Endothelial cell of umbilical vein (primary cell): ENCODE data around the gene GRIA1. TPM values are rescaled to one million over a fixed set of nuclear protein-coding genes. Genes with fewer than 3 reads are reported as not detected.

ENCODE experiments used
- BruUV-seq: library from RNA; stranded (reverse); fragments of 400-500 nt; replicated peaks from 2 replicates; lab custom pipeline; 2021; lab: Mats Ljungman, UMichigan
- CTCF ChIA-PET: fragments of 300-600, 350-600 bp; sonication (Branson Sonifier 250); formaldehyde crosslinking; loops from one replicate; lab custom pipeline; 2021; ENCODE audit warnings: antibody characterized with exemption, inconsistent platforms; lab: Charles Lee
- POLR2A ChIA-PET: fragments of 300-600, 350-600 bp; sonication (Branson Sonifier 250); formaldehyde crosslinking; loops from one replicate; lab custom pipeline; 2021; ENCODE audit warnings: antibody characterized with exemption, inconsistent platforms; lab: Charles Lee
- DNase-seq: peaks from one replicate; pipeline ENCODE4 v3.0.0-alpha.2; 2011; ENCODE audit warnings: low read depth, low spot score
- FAIRE-seq: peaks from 2 replicates; lab custom pipeline; 2011; peaks lifted over from hg19 to GRCh38; lab: Jason Lieb, UNC
- H2AFZ ChIP-seq: 2 replicates; pipeline ENCODE4 v1.6.0; 2012; ENCODE audit warnings: low read depth, low read length, control low read depth, inconsistent platforms
- H3K27ac ChIP-seq: 2 replicates; pipeline ENCODE4 v1.5.1; 2011; ENCODE audit warnings: low read depth, mild to moderate bottlenecking, control low read depth, low read length, moderate library complexity; ENCODE audit not compliant: insufficient read depth
- H3K27me3 ChIP-seq, 2 experiments: 2 replicates each; pipeline versions ENCODE4 v1.6.0 to v1.6.1; 2011; ENCODE audit warnings: low read length in 2 of 2, mixed read lengths in 1 of 2; ENCODE audit not compliant: control insufficient read depth in 2 of 2, insufficient read depth in 2 of 2
- H3K36me3 ChIP-seq, 2 experiments: 2 replicates in 1 of 2; 3 replicates in 1 of 2; pipeline ENCODE4 v1.5.1; 2011; ENCODE audit warnings: low read length in 2 of 2, mild to moderate bottlenecking in 1 of 2, moderate library complexity in 1 of 2; ENCODE audit not compliant: control insufficient read depth in 2 of 2, insufficient read depth in 2 of 2; ENCODE audit errors: extremely low read depth in 1 of 2
- H3K4me1 ChIP-seq: 3 replicates; pipeline ENCODE4 v1.5.1; 2011; ENCODE audit warnings: mild to moderate bottlenecking, low read length; ENCODE audit not compliant: control insufficient read depth, insufficient read depth; ENCODE audit errors: extremely low read depth
- H3K4me2 ChIP-seq: 2 replicates; pipeline ENCODE4 v1.6.1; 2011; ENCODE audit warnings: low read length, control low read depth, mixed read lengths; ENCODE audit not compliant: insufficient read depth
- H3K4me3 ChIP-seq, 3 experiments: fragments of 200-600 bp in 1 of 3; sonication (generic), shearing (Covaris generic) in 1 of 3; replicated peaks in 1 of 3; 2 replicates each; pipeline ENCODE4 v1.5.1; 2011 to 2016; ENCODE audit warnings: control low read depth in 3 of 3, low read length in 3 of 3, mild to moderate bottlenecking in 2 of 3, inconsistent platforms in 1 of 3, low read depth in 1 of 3, moderate library complexity in 1 of 3; ENCODE audit not compliant: insufficient read depth in 1 of 3
- H3K79me2 ChIP-seq: 2 replicates; pipeline ENCODE4 v1.6.0; 2012; ENCODE audit warnings: low read length, inconsistent platforms; ENCODE audit not compliant: control insufficient read depth, insufficient read depth
- H3K9ac ChIP-seq: replicated peaks from 2 replicates; pipeline ENCODE3; 2011; ENCODE audit warnings: low read length, control low read depth; ENCODE audit not compliant: insufficient read depth; ENCODE audit errors: extremely low read depth
- H3K9me1 ChIP-seq: replicated peaks from 3 replicates; pipeline ENCODE4 v1.6.0; 2011; ENCODE audit warnings: mild to moderate bottlenecking, low read length; ENCODE audit not compliant: control insufficient read depth, insufficient read depth; ENCODE audit errors: extremely low read depth
- H3K9me3 ChIP-seq: replicated peaks from 2 replicates; pipeline ENCODE4 v1.5.1; 2012; ENCODE audit warnings: low read length, inconsistent platforms; ENCODE audit not compliant: control insufficient read depth, insufficient read depth
- H4K20me1 ChIP-seq: replicated peaks from 2 replicates; pipeline ENCODE3; 2011; ENCODE audit warnings: mild to moderate bottlenecking, low read length; ENCODE audit not compliant: control insufficient read depth, insufficient read depth; ENCODE audit errors: extremely low read depth
- CTCF ChIP-seq, 2 donors: IDR thresholded peaks; 1 replicate in 1 of 2; 2 replicates in 1 of 2; pipeline ENCODE4 v1.5.1; 2011; ENCODE audit warnings: low read length in 2 of 2, mild to moderate bottlenecking in 2 of 2, moderate library complexity in 2 of 2, control low read depth in 1 of 2, inconsistent platforms in 1 of 2, low read depth in 1 of 2; ENCODE audit not compliant: insufficient read depth in 1 of 2; ENCODE audit errors: extremely low read depth in 1 of 2
- EZH2 ChIP-seq: IDR thresholded peaks from 2 replicates; pipeline ENCODE4 v1.6.1; 2012; ENCODE audit warnings: borderline replicate concordance, low read depth, mild to moderate bottlenecking, moderate library complexity, low read length, inconsistent platforms; ENCODE audit not compliant: severe bottlenecking
- FOS ChIP-seq: IDR thresholded peaks from 2 replicates; pipeline ENCODE4 v1.6.1; 2011; ENCODE audit warnings: mild to moderate bottlenecking, low read length, moderate library complexity, borderline replicate concordance; ENCODE audit not compliant: insufficient read depth
- GATA2 ChIP-seq: IDR thresholded peaks from 2 replicates; pipeline ENCODE4 v1.7.0; 2011; ENCODE audit warnings: low read depth, mild to moderate bottlenecking, moderate library complexity, mixed read lengths, low read length; ENCODE audit not compliant: insufficient read length, insufficient read depth
- JUN ChIP-seq: IDR thresholded peaks from 2 replicates; pipeline ENCODE4 v1.6.1; 2011; ENCODE audit warnings: borderline replicate concordance, low read depth; ENCODE audit not compliant: insufficient read length, insufficient read depth
- MAX ChIP-seq: IDR thresholded peaks from 2 replicates; pipeline ENCODE4 v1.6.1; 2011; ENCODE audit not compliant: insufficient read depth, insufficient read length
- MYC ChIP-seq: IDR thresholded peaks from one replicate; pipeline ENCODE4 v1.6.1; 2011; ENCODE audit warnings: mild to moderate bottlenecking, low read depth, low read length
- POLR2A ChIP-seq: IDR thresholded peaks from 2 replicates; pipeline ENCODE4 v1.6.1; 2012; ENCODE audit warnings: low read depth, mild to moderate bottlenecking, control low read depth, low read length
- POLR2AphosphoS5 ChIP-seq: IDR thresholded peaks from 2 replicates; pipeline ENCODE4 v1.6.1; 2012; ENCODE audit warnings: low read depth, mild to moderate bottlenecking, control low read depth, low read length, moderate library complexity; ENCODE audit not compliant: insufficient read depth
- dilution Hi-C: fragments of 300-500 bp; cut with MboI; formaldehyde crosslinking; loops from one replicate; pipeline ENCODE4 v1.15.0; 2019; ENCODE audit warnings: low sequenced_read_pairs; ENCODE audit not compliant: extremely low pct_ligation_motif_present
- intact Hi-C: fragments of 100-400 bp; cut with micrococcal nuclease; formaldehyde crosslinking; loops from one replicate; pipeline ENCODE4 v1.10.0; 2022
- polyA plus RNA-seq, 4 experiments: library from polyadenylated mRNA; depleted of rRNA in 3 of 4; stranded (reverse) in 3 of 4; unstranded in 1 of 4; fragments of >200 nt; gene quantifications; 2 replicates each; pipeline versions ENCODE4 v1.2.1 to v1.2.3, GENCODE V29; 2011 to 2012; ENCODE audit warnings: missing spikeins in 1 of 4
- total RNA-seq: library from RNA; stranded (reverse); gene quantifications from 2 replicates; pipeline ENCODE4 v1.2.3, GENCODE V29; 2021

The GRIA1 gene
- total and polyA plus RNA-seq, 2 donors (not counting 3 experiments of a cell fraction or from before 2014, with no cell fraction given): not detected

DNA sequence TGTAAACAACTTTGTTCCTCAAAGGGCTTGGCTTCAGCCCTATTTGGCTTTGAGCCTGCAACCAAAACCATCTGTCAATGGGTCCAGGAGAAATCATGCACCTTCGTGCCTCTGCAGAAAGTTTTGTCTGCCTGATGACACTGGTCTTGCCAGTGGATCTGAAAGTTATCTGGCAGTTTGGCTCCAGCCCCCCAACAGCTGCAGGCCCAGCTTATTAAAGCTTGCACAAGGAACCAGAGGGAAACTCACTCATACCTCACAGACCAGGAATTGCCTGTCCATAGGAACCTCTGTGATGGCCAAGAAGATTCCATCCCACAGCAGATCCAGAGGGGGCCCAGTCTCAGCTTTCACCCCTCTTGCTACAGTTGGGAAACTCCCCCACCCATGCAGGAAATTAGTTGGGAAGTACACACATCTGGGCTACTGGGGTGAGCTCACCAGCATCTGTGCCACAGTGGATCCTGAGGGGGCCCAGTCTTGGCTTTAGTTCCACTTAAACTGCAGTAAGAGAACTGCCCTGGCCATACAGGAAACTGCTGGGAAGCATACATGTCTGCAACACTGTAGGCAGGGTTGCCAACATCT is 265.5 kb downstream of the GRIA1 start:
- TF ChIP-seq FOS (no peak), POLR2A (no peak), MYC (no peak), JUN (no peak)
- Histone ChIP-seq H3K36me3 (no peaks in the 10 kb centered on the region), H3K27me3 (no peaks in the 10 kb centered on the region), H3K9me1 (no peaks in the 10 kb centered on the region), H3K4me3 (no peak overlapping the region), H3K9ac (no peak overlapping the region), H3K4me1 (no peaks in the 10 kb centered on the region), H3K4me2 (no peak overlapping the region), H3K9me3 (no peaks in the 10 kb centered on the region), H3K79me2 (no peaks in the 10 kb centered on the region), H2AFZ (no peak overlapping the region), H4K20me1 (no peaks in the 10 kb centered on the region), H3K27ac (no peak overlapping the region)
- DNase-seq (no peak), FAIRE-seq (no peak)
- dilution Hi-C loops: no loop called here
- POLR2A ChIA-PET: no interaction called here
- no TSS peak for BruUV-seq
- intact Hi-C loops: loop anchor here (5.0 kb wide), 1 partner anchor 259 kb away; no protein-coding TSS in a partner anchor
- CTCF ChIA-PET: no interaction called here

GRCh38 chr5:153756540-153756939 is 266.1 kb downstream of the GRIA1 start:
- DNase-seq (no peak), FAIRE-seq (no peak)
- Histone ChIP-seq H3K79me2 (no peaks in the 10 kb centered on the region), H3K9me1 (no peaks in the 10 kb centered on the region), H3K4me3 (no peak overlapping the region), H3K27me3 (no peaks in the 10 kb centered on the region), H3K4me2 (no peak overlapping the region), H4K20me1 (no peaks in the 10 kb centered on the region), H2AFZ (no peak overlapping the region), H3K36me3 (no peaks in the 10 kb centered on the region), H3K9me3 (no peaks in the 10 kb centered on the region), H3K27ac (no peak overlapping the region), H3K9ac (no peak overlapping the region), H3K4me1 (no peaks in the 10 kb centered on the region)
- ChIA-PET CTCF (no interaction called here), POLR2A (no interaction called here)
- TF ChIP-seq POLR2AphosphoS5: no peak
- TF ChIP-seq JUN: no peak
- TF ChIP-seq FOS: no peak
- no peak for TF ChIP-seq GATA2
- TF ChIP-seq CTCF (IDR thresholded peaks at IDR 0.05; ENCODE audit: extremely low read depth in 1 of 2, insufficient read depth in 1 of 2, low read depth in 1 of 2, low read length in 2 of 2): no peak
- TF ChIP-seq MYC: no peak
- no peak for TF ChIP-seq MAX
- no peak for TF ChIP-seq POLR2A
- TF ChIP-seq EZH2: no peak
- dilution Hi-C loops: no loop called here
- intact Hi-C loops: loop anchor here (5.0 kb wide), 1 partner anchor 259 kb away; no protein-coding TSS in a partner anchor
- BruUV-seq: no TSS peak
